ENCODE data around the gene SIGLEC15.

The SIGLEC15 gene

DNA sequence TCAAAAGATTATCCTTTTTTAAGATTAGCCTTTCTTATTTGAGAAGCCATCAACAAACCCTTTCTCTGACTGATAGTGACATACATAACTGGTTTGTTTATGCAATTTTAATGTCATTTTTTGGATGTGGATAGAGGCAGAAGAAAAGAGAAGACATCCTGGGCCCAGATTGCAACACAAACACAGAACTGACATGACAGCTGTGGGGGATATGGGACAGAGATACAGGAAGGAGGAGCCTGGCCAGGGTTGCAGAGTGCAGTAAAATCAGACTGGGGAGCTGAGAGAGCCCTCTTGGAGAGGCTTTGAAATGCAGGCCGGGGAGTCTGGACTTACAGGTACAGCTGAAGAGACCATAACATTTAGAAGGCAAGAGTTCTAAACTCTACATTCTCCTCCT is 65.1 kb downstream of the SIGLEC15 start:
- Histone ChIP-seq H3K4me3 (ENCODE audit: low read length) (no peak overlapping the region), H3K36me3 (ENCODE audit: control insufficient read depth, insufficient read depth, low read length, severe bottlenecking) (peaks cover 52% of the 10 kb centered on the region), H3K9me3 (ENCODE audit: control insufficient read depth, low read length) (no peaks in the 10 kb centered on the region), H3K27me3 (replicated peaks; ENCODE audit: control insufficient read depth, insufficient read depth, low read length) (no peaks in the 10 kb centered on the region), H3K9ac (ENCODE audit: low read length) (no peak overlapping the region), H3K4me1 (ENCODE audit: control insufficient read depth, insufficient read depth, low read length) (no peaks in the 10 kb centered on the region)
- no peak for DNase-seq (ENCODE audit: low read depth)

DNA sequence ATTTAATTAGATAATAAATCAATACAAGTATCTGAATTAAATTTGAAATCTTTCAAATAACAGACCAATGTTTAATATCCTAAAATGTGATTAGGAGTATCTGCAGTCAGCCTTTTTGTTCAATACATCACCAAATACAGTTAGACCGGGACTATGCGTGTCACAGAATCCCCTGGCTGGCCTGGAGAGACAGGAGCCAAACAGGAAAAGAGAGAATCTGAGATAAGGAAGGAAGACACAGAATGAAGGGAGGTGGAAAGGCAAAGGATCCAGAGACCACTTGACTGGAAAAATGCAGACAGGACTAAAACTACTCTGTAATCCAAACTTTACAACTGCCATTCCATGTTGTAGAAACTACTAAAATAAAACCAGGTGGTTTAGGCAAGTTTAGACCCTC is 66.3 kb downstream of the SIGLEC15 start:
- H3K36me3 ChIP-seq (ENCODE audit: control insufficient read depth, insufficient read depth, low read length, severe bottlenecking): peaks cover 50% of the 10 kb centered on the region
- H3K4me3 ChIP-seq (ENCODE audit: low read length): no peak overlapping the region
- H3K9me3 ChIP-seq (ENCODE audit: control insufficient read depth, low read length): no peaks in the 10 kb centered on the region
- no peaks in the 10 kb centered on the region for H3K27me3 ChIP-seq (replicated peaks; ENCODE audit: control insufficient read depth, insufficient read depth, low read length)
- H3K9ac ChIP-seq (ENCODE audit: low read length): no peak overlapping the region
- no peak for DNase-seq (ENCODE audit: low read depth)
- H3K4me1 ChIP-seq (ENCODE audit: control insufficient read depth, insufficient read depth, low read length): no peaks in the 10 kb centered on the region
